Neural cell (in vitro differentiated cells): Measurements from ENCODE around the gene ODAD4. TPM values are rescaled to one million over a fixed set of nuclear protein-coding genes. Genes with fewer than 3 reads are reported as not detected.

Experiments used
- H2AFZ ChIP-seq: fragments of 200-600, 300-800 bp; sonication (generic), shearing (Covaris generic); 2 replicates; pipeline ENCODE4 v1.6.0; 2014; ENCODE audit warnings: low read depth, mild to moderate bottlenecking, antibody characterized with exemption, low read length, moderate library complexity
- H3F3A ChIP-seq: fragments of 200-600 bp; shearing (Covaris generic); 2 replicates; pipeline ENCODE4 v1.6.1; 2016; ENCODE audit warnings: mild to moderate bottlenecking, moderate library complexity, mixed read lengths, antibody characterized with exemption, low read length; ENCODE audit not compliant: insufficient read depth, poor library complexity, severe bottlenecking
- H3K27ac ChIP-seq: fragments of 200-600, 300-800 bp; sonication (generic), shearing (Covaris generic); 2 replicates; pipeline ENCODE4 v1.5.1; 2014; ENCODE audit warnings: mild to moderate bottlenecking, low read length, moderate library complexity
- H3K27me3 ChIP-seq: fragments of 300-800, 200-600 bp; sonication (generic), shearing (Covaris generic); 2 replicates; pipeline ENCODE4 v1.6.0; 2014; ENCODE audit warnings: mild to moderate bottlenecking, low read depth, low read length, moderate library complexity; ENCODE audit not compliant: insufficient read depth
- H3K36me3 ChIP-seq: fragments of 300-800, 200-600 bp; sonication (generic), shearing (Covaris generic); 2 replicates; pipeline ENCODE4 v1.5.1; 2014; ENCODE audit warnings: mild to moderate bottlenecking, antibody characterized with exemption, low read length, moderate library complexity; ENCODE audit not compliant: insufficient read depth
- H3K4me2 ChIP-seq: fragments of 300-800, 200-600 bp; sonication (generic), shearing (Covaris generic); 2 replicates; pipeline ENCODE4 v1.6.0; 2014; ENCODE audit warnings: mild to moderate bottlenecking, low read length
- H3K4me3 ChIP-seq: fragments of 300-800, 200-600 bp; sonication (generic), shearing (Covaris generic); 2 replicates; pipeline ENCODE4 v1.5.1; 2014; ENCODE audit warnings: mild to moderate bottlenecking, low read length, moderate library complexity
- H3K79me2 ChIP-seq: fragments of 200-600 bp; shearing (Covaris generic); replicated peaks from 2 replicates; pipeline ENCODE4 v1.6.0; 2014; ENCODE audit warnings: mild to moderate bottlenecking, low read length, moderate library complexity; ENCODE audit not compliant: insufficient read depth
- H3K9ac ChIP-seq: fragments of 300-800, 200-600 bp; sonication (generic), shearing (Covaris generic); 2 replicates; pipeline ENCODE4 v1.6.1; 2016; ENCODE audit warnings: mild to moderate bottlenecking, low read length, mixed read lengths
- H3K9me2 ChIP-seq: fragments of 200-600 bp; shearing (Covaris generic); 2 replicates; pipeline ENCODE4 v1.6.1; 2016; ENCODE audit warnings: mild to moderate bottlenecking, low read length, mixed read lengths; ENCODE audit not compliant: insufficient read depth
- H3K9me3 ChIP-seq: fragments of 200-600, 300-800 bp; sonication (generic), shearing (Covaris generic); 2 replicates; pipeline ENCODE4 v1.6.1; 2016; ENCODE audit warnings: mild to moderate bottlenecking, mixed run types, low read length, moderate library complexity, mixed read lengths
- H4K20me1 ChIP-seq: fragments of 200-600 bp; shearing (Covaris generic); 2 replicates; pipeline ENCODE4 v1.6.1; 2016; ENCODE audit warnings: mild to moderate bottlenecking, mixed run types; ENCODE audit not compliant: insufficient read depth
- EP300 ChIP-seq: fragments of 450-650 bp; conservative IDR thresholded peaks from 2 replicates; pipeline ENCODE4 v1.6.1; 2014; ENCODE audit warnings: antibody characterized with exemption, mild to moderate bottlenecking, moderate library complexity; ENCODE audit not compliant: poor library complexity, severe bottlenecking
- EZH2 ChIP-seq: fragments of 200-600, 300-800 bp; shearing (Covaris generic), sonication (generic); IDR thresholded peaks from 2 replicates; pipeline ENCODE4 v1.6.1; 2014; ENCODE audit warnings: antibody characterized with exemption, low read length, borderline replicate concordance, mild to moderate bottlenecking; ENCODE audit not compliant: insufficient read depth, poor library complexity, severe bottlenecking
- MXI1 ChIP-seq: fragments of 450-650 bp; conservative IDR thresholded peaks from 2 replicates; pipeline ENCODE4 v1.6.1; 2014; ENCODE audit warnings: antibody characterized with exemption, mild to moderate bottlenecking; ENCODE audit not compliant: poor library complexity, severe bottlenecking
- POLR2AphosphoS5 ChIP-seq: IDR thresholded peaks from 2 replicates; pipeline ENCODE4 v1.6.1; 2012
- RAD21 ChIP-seq: fragments of 450-650 bp; conservative IDR thresholded peaks from 2 replicates; pipeline ENCODE4 v1.6.1; 2014; ENCODE audit warnings: antibody characterized with exemption, mild to moderate bottlenecking, moderate library complexity
- SMC3 ChIP-seq: fragments of 450-650 bp; conservative IDR thresholded peaks from 2 replicates; pipeline ENCODE4 v1.6.1; 2014; ENCODE audit warnings: antibody characterized with exemption, mild to moderate bottlenecking, moderate library complexity; ENCODE audit not compliant: poor library complexity
- TAF1 ChIP-seq: IDR thresholded peaks from 2 replicates; pipeline ENCODE4 v1.6.1; 2012; ENCODE audit warnings: low read depth
- polyA plus RNA-seq: library from polyadenylated mRNA; depleted of rRNA; stranded (reverse); fragments of >200 nt; gene quantifications from 2 replicates; pipeline ENCODE4 v1.2.3, GENCODE V29; 2014
- TF ChIP-seq, protein P1 (sequence below): IDR thresholded peaks from 2 replicates; pipeline ENCODE4 v1.6.1; 2012; ENCODE audit warnings: borderline replicate concordance
- TF ChIP-seq, protein P2 (sequence below): fragments of 450-650 bp; IDR thresholded peaks from 2 replicates; pipeline ENCODE4 v1.5.1; 2014; ENCODE audit warnings: antibody characterized with exemption, mild to moderate bottlenecking, moderate library complexity; ENCODE audit not compliant: poor library complexity, severe bottlenecking

Gene ODAD4
- polyA plus RNA-seq, 1 donor from 2014 or later: 5.7 TPM

DNA sequence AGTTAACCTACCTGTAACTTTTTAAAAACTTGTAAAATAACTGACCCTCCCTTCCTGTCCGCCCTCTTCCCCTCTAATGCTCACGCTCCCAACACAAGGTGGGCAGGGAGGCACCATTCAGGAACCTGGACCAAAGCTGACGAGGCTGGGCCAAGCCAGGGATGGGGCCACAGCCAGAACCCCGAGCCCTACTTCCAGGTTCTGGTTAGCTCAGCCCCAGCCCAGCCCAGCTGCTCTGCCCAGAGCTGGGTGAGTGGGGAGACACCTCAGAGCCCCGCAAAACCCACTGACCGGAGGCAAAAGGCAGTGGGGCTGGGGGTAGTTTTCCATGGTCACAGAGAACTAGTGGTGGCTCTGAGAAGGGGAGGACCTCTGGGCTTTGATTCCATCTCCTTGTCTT is 43.6 kb downstream of the ODAD4 start:
- no peak overlapping the region for H2AFZ ChIP-seq
- H3K9me3 ChIP-seq: no peaks in the 10 kb centered on the region
- peaks cover 4% of the 10 kb centered on the region for H3K79me2 ChIP-seq
- no peak overlapping the region for H3K27ac ChIP-seq
- peaks cover 6% of the 10 kb centered on the region for H3K36me3 ChIP-seq
- H4K20me1 ChIP-seq: no peaks in the 10 kb centered on the region
- H3K4me2 ChIP-seq: no peak overlapping the region
- no peaks in the 10 kb centered on the region for H3K9me2 ChIP-seq
- H3K27me3 ChIP-seq: no peaks in the 10 kb centered on the region
- no peak overlapping the region for H3K9ac ChIP-seq
- H3F3A ChIP-seq: no peaks in the 10 kb centered on the region
- TF ChIP-seq TAF1 (no peak), EP300 (no peak), EZH2 (no peak), RAD21 (no peak), POLR2AphosphoS5 (no peak), SMC3 (no peak), MXI1 (no peak)
- TF ChIP-seq, protein P1, sequence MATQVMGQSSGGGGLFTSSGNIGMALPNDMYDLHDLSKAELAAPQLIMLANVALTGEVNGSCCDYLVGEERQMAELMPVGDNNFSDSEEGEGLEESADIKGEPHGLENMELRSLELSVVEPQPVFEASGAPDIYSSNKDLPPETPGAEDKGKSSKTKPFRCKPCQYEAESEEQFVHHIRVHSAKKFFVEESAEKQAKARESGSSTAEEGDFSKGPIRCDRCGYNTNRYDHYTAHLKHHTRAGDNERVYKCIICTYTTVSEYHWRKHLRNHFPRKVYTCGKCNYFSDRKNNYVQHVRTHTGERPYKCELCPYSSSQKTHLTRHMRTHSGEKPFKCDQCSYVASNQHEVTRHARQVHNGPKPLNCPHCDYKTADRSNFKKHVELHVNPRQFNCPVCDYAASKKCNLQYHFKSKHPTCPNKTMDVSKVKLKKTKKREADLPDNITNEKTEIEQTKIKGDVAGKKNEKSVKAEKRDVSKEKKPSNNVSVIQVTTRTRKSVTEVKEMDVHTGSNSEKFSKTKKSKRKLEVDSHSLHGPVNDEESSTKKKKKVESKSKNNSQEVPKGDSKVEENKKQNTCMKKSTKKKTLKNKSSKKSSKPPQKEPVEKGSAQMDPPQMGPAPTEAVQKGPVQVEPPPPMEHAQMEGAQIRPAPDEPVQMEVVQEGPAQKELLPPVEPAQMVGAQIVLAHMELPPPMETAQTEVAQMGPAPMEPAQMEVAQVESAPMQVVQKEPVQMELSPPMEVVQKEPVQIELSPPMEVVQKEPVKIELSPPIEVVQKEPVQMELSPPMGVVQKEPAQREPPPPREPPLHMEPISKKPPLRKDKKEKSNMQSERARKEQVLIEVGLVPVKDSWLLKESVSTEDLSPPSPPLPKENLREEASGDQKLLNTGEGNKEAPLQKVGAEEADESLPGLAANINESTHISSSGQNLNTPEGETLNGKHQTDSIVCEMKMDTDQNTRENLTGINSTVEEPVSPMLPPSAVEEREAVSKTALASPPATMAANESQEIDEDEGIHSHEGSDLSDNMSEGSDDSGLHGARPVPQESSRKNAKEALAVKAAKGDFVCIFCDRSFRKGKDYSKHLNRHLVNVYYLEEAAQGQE: no peak
- TF ChIP-seq, protein P2, sequence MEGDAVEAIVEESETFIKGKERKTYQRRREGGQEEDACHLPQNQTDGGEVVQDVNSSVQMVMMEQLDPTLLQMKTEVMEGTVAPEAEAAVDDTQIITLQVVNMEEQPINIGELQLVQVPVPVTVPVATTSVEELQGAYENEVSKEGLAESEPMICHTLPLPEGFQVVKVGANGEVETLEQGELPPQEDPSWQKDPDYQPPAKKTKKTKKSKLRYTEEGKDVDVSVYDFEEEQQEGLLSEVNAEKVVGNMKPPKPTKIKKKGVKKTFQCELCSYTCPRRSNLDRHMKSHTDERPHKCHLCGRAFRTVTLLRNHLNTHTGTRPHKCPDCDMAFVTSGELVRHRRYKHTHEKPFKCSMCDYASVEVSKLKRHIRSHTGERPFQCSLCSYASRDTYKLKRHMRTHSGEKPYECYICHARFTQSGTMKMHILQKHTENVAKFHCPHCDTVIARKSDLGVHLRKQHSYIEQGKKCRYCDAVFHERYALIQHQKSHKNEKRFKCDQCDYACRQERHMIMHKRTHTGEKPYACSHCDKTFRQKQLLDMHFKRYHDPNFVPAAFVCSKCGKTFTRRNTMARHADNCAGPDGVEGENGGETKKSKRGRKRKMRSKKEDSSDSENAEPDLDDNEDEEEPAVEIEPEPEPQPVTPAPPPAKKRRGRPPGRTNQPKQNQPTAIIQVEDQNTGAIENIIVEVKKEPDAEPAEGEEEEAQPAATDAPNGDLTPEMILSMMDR: no peak
- no peak overlapping the region for H3K4me3 ChIP-seq

DNA sequence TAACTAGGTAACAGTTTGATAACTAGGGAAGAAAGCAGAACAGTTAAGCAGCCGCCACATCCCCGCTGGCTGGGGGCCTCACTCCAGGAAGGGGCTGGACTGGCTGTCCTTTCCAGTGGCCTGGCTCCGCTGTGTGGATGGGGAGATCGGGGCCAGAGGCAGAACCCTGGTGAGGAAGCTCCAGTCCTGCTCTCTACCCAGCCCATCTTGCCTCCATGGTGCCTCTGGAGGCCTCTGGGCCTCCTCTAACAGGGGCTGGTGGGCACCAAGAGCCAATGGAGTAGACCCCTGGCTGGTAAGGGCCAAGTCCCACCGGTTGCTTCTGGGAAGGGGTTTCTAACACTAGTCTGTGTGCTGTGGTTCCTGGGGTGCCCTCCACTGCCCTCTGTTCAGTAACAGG is 44.2 kb downstream of the ODAD4 start:
- no peak overlapping the region for H3K4me3 ChIP-seq
- H3F3A ChIP-seq: no peaks in the 10 kb centered on the region
- TF ChIP-seq MXI1: no peak
- TF ChIP-seq POLR2AphosphoS5: no peak
- TF ChIP-seq, protein P2: no peak
- TF ChIP-seq, protein P1: no peak
- no peak for TF ChIP-seq EZH2
- TF ChIP-seq RAD21: no peak
- TF ChIP-seq TAF1: no peak
- no peak overlapping the region for H3K4me2 ChIP-seq
- no peak overlapping the region for H3K9ac ChIP-seq
- H3K36me3 ChIP-seq: peaks cover 4% of the 10 kb centered on the region
- H3K27me3 ChIP-seq: no peaks in the 10 kb centered on the region
- H2AFZ ChIP-seq: no peak overlapping the region
- H3K27ac ChIP-seq: no peak overlapping the region
- H3K9me3 ChIP-seq: no peaks in the 10 kb centered on the region
- peaks cover 4% of the 10 kb centered on the region for H3K79me2 ChIP-seq
- no peaks in the 10 kb centered on the region for H4K20me1 ChIP-seq
- no peaks in the 10 kb centered on the region for H3K9me2 ChIP-seq
